Measurements from ENCODE around the gene KCNJ5.

The KCNJ5 gene

GRCh38 chr11:128963744-128964325 is 72.7 kb downstream of the KCNJ5 start:
- Histone ChIP-seq H3K36me3 (ENCODE audit: insufficient read depth, low read length) (no peaks in the 10 kb centered on the region), H3K27me3 (ENCODE audit: insufficient read depth, low read length) (no peaks in the 10 kb centered on the region), H3K9me3 (ENCODE audit: low read length) (no peaks in the 10 kb centered on the region), H2AFZ (ENCODE audit: low read length) (no peak overlapping the region), H3F3A (ENCODE audit: insufficient read depth, low read length) (no peaks in the 10 kb centered on the region), H3K9ac (ENCODE audit: low read length) (no peak overlapping the region), H3K9me2 (ENCODE audit: low read depth, low read length) (no peaks in the 10 kb centered on the region), H3K79me2 (ENCODE audit: insufficient read depth, low read length) (no peaks in the 10 kb centered on the region), H4K20me1 (ENCODE audit: insufficient read depth, low read length) (no peaks in the 10 kb centered on the region), H3K4me2 (ENCODE audit: low read length) (no peak overlapping the region), H3K4me1 (ENCODE audit: insufficient read depth, low read length, severe bottlenecking) (no peaks in the 10 kb centered on the region), H3K4me3 (ENCODE audit: low read depth, low read length, poor library complexity, severe bottlenecking) (no peak overlapping the region), H3K27ac (ENCODE audit: low read depth, low read length, poor library complexity, severe bottlenecking) (no peak overlapping the region)
- TF ChIP-seq EZH2 (IDR thresholded peaks at IDR 0.05; ENCODE audit: borderline replicate concordance, low read length) (no peak), CTCF (IDR thresholded peaks at IDR 0.05; ENCODE audit: low read length) (no peak)

- no peaks in the 10 kb centered on the region for H3K36me3 ChIP-seq (ENCODE audit: insufficient read depth, low read length)
- no peaks in the 10 kb centered on the region for H3K27me3 ChIP-seq (ENCODE audit: insufficient read depth, low read length)
- H2AFZ ChIP-seq (ENCODE audit: low read length) = no peak overlapping the region
- H3K4me3 ChIP-seq (ENCODE audit: low read depth, low read length, poor library complexity, severe bottlenecking) = no peak overlapping the region
- H3K9me3 ChIP-seq (ENCODE audit: low read length) = no peaks in the 10 kb centered on the region
- no peaks in the 10 kb centered on the region for H3K79me2 ChIP-seq (ENCODE audit: insufficient read depth, low read length)
- H3F3A ChIP-seq (ENCODE audit: insufficient read depth, low read length) = no peaks in the 10 kb centered on the region
- no peak overlapping the region for H3K4me2 ChIP-seq (ENCODE audit: low read length)
- no peaks in the 10 kb centered on the region for H3K4me1 ChIP-seq (ENCODE audit: insufficient read depth, low read length, severe bottlenecking)
- no peaks in the 10 kb centered on the region for H3K9me2 ChIP-seq (ENCODE audit: low read depth, low read length)
- no peak overlapping the region for H3K27ac ChIP-seq (ENCODE audit: low read depth, low read length, poor library complexity, severe bottlenecking)
- H4K20me1 ChIP-seq (ENCODE audit: insufficient read depth, low read length) = no peaks in the 10 kb centered on the region
- TF ChIP-seq CTCF (IDR thresholded peaks at IDR 0.05; ENCODE audit: low read length) (no peak), EZH2 (IDR thresholded peaks at IDR 0.05; ENCODE audit: borderline replicate concordance, low read length) (no peak)
- H3K9ac ChIP-seq (ENCODE audit: low read length) = no peak overlapping the region
Measured at GRCh38 chr11:128964463-128964930, 73.3 kb downstream of the KCNJ5 start.

DNA sequence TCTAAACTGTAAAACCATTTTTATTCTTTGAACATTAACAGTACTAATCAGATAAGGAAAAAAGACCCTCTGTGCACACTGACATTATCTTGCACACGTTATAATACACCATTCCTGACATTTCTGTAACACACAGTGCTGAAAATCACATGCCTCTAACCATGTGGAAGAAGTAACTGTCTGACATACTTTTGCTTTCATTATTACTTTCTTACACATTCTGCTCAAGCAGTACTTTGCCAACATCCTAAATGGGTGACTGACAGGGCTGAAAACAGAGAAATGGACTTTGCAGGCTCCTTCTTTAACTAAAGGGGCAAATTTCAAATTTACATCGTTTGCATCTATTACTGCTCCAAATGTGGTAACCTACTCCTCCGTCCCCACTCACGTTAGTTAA is 74.3 kb downstream of the KCNJ5 start:
- no peaks in the 10 kb centered on the region for H3K9me3 ChIP-seq (ENCODE audit: low read length)
- H3K27ac ChIP-seq (ENCODE audit: low read depth, low read length, poor library complexity, severe bottlenecking) = no peak overlapping the region
- H3K36me3 ChIP-seq (ENCODE audit: insufficient read depth, low read length) = no peaks in the 10 kb centered on the region
- no peaks in the 10 kb centered on the region for H3K27me3 ChIP-seq (ENCODE audit: insufficient read depth, low read length)
- H3F3A ChIP-seq (ENCODE audit: insufficient read depth, low read length) = no peaks in the 10 kb centered on the region
- no peaks in the 10 kb centered on the region for H4K20me1 ChIP-seq (ENCODE audit: insufficient read depth, low read length)
- H3K79me2 ChIP-seq (ENCODE audit: insufficient read depth, low read length) = no peaks in the 10 kb centered on the region
- H3K9me2 ChIP-seq (ENCODE audit: low read depth, low read length) = no peaks in the 10 kb centered on the region
- TF ChIP-seq CTCF (IDR thresholded peaks at IDR 0.05; ENCODE audit: low read length) (no peak), EZH2 (IDR thresholded peaks at IDR 0.05; ENCODE audit: borderline replicate concordance, low read length) (no peak)
- no peaks in the 10 kb centered on the region for H3K4me1 ChIP-seq (ENCODE audit: insufficient read depth, low read length, severe bottlenecking)
- H3K9ac ChIP-seq (ENCODE audit: low read length) = no peak overlapping the region
- H3K4me2 ChIP-seq (ENCODE audit: low read length) = no peak overlapping the region
- H2AFZ ChIP-seq (ENCODE audit: low read length) = no peak overlapping the region
- no peak overlapping the region for H3K4me3 ChIP-seq (ENCODE audit: low read depth, low read length, poor library complexity, severe bottlenecking)
